Thyroid gland (tissue), 4 donors: ENCODE measurements around the gene MED20.

Source experiments
- CTCF ChIP-seq, 6 experiments: fragments of 200-600 bp in 3 of 6; fragments of 450-650 bp in 3 of 6; sonication (generic) in 3 of 6; IDR thresholded peaks; one replicate each; pipeline ENCODE4 v1.5.1; 2016 to 2019; ENCODE audit warnings: antibody characterized with exemption in 6 of 6, mild to moderate bottlenecking in 2 of 6, inconsistent platforms in 1 of 6, moderate library complexity in 1 of 6
- POLR2A ChIP-seq, 2 donors: fragments of 450-650 bp; IDR thresholded peaks; one replicate each; pipeline ENCODE4 v1.6.1; 2017; ENCODE audit warnings: antibody characterized with exemption in 2 of 2, mild to moderate bottlenecking in 2 of 2, moderate library complexity in 1 of 2

GRCh38 chr6:41963371-41963770 is 42.4 kb upstream of the MED20 start:
- TF ChIP-seq CTCF (IDR thresholded peaks at IDR 0.05), result no peak
- no peak for TF ChIP-seq POLR2A (IDR thresholded peaks at IDR 0.05)
